SW 1271 (cell line): ENCODE measurements around the gene IZUMO4.

Experiments used
- DNase-seq, 2 experiments: peaks; one replicate each; lab custom pipeline; 2025; lab: John Stamatoyannopoulos, UW

The IZUMO4 gene

DNA sequence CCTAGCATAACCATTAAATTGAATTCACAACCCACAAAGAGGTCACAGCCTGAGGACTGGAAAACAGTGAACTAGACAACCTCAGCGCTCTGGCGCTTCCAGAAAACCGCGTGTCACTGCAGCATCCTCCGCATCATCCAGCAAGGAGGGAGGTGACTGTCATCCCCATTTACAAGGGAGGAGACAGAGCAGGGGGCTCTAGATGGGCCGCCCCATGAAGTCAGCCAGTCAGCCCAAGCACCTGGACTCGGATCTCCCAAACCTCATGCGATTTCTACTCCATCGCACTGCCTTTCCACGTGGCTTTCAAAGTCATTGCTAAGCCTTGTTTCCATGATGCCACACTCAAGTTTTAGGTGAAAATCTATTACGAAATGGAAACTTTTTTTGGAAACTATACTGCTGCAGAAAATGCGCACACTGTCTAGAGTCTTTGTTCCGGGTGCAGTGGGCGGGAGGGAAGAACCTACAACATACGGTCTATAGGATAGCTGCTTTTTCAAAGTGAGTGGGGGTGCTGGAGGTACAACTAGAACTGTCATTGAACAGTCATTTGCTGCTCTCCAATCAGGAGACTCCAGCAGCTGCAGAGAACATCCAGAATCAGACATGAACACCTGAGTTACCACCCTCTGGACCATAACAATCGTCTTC, 51.9 kb downstream of the IZUMO4 start:
- DNase-seq = no peak
